GM19455 (cell line): ENCODE measurements around the gene PKN2.

Source experiments
- ATAC-seq: cut with Tn5 transposase; IDR thresholded peaks from one replicate; pipeline ENCODE4 v1.9.1; 2021; ENCODE audit not compliant: unreplicated experiment

Gene PKN2

GRCh38 chr1:88731475-88732269 is 47.6 kb downstream of the PKN2 start:
- ATAC-seq, result no peak

DNA sequence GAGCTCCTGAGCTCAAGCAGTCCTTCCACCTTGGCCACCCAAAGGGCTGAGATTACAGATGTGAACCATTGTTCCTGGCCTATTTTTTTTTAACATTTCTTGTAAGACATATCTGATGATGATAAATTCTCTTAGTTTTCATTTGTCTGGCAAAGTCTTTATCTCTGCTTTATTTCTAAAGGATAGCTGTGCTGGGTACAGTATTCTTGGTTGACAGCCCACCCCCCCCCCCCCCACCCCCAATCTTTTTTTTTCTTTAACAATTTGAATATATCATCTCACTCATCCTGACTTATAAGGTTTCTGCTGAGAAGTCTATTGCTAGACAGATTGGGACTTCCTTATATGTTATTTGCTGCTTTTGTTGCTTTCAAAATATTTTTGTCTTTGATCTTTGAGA is 51.3 kb downstream of the PKN2 start:
- ATAC-seq, result no peak

DNA sequence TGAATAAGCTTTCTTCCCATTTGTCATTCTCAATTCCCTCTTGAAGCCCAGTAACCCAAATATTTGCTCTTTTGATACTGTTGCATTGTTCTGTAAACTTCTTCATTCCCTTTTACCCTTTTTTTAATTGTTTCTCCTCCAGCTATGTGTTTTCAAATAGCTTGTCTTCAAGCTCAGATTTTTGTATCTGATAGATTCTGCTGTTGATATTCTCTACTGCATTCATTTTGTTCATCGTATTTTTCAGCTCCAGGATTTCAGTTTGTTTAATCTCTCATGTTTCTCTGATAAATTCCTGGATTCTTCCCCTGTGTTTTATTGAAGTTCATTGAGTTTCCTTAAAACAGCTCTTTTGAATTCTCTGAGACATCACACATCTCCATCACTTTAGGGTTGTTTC is 51.8 kb downstream of the PKN2 start:
- ATAC-seq, result no peak

DNA sequence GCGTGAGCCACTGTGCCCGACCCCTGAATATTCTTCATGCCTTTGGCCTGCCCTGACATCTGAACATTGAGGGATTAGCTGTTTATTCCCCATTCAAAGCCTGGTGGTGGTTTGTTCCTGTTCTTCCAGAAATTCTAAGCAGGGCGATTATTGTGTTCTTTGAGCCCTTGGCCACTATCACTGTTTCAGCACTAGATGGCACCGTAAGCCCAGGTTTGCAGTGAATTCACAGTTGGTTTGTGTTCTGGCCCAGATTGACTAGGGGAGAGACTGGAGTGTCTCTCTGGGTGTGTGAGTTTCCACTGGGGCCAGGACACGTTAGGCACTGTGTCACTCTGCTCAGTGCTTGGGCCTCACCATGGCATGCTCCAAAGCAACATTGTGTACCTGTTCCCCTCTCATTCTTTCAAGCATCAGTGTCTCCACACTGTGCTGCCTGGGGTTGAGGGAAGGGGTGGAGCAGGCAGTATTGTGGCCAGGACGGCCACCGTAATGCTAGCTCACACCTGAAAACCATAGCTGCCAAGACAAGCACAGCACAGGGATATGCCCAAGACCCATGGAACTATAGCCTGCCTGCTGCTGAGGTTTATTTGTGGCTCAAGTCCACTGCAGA is 52.7 kb downstream of the PKN2 start:
- ATAC-seq, result no peak

DNA sequence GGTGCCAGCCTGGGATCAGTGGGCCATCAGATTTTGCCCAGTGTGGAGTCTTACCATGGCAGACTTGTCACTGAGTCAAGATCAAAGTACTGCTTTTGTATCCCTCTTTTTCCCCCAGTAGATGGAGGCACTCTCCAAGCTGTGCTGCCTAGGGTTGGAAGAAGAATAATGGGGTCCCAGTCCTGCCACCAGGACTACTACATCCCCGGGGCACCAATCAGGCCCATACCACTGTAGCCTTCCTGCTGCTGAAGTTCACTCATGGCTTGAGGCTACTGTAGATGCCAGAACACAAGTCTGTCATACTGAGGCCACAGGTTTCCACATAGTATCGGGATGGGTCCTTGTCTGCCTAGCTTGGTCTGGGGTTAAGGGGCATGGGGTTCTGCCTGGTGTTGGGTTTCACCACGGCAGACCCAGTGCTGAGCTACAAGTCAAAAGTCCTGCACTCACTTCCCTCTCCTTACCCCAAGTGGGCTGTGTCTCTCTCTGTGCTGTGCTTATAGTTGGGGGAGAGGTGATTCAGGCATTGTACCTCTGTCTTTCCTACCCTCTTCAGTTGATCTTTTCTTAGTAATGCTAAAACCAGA is 53.4 kb downstream of the PKN2 start:
- ATAC-seq, result no peak

- ATAC-seq, result no peak
Observed at GRCh38 chr1:88740784-88741183, 56.7 kb downstream of the PKN2 start.

DNA sequence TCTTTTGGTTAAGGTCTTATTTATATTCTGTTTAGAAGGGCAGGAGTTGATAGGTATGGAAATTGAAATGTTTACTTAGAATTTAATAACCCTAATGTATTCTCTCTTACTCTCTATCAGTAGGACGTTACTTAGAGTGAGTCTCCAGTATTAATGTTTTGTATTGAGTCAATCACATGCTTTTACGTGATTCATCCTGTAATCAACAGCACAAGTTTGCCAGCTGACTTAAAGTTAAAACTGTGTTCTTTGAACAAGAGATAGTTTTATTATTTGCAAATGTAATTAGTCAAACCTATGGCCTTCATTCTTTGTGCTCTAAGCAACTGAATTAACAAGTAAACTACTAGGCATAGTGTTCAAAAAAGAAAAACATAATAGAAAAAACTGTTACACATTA is 57.3 kb downstream of the PKN2 start:
- ATAC-seq, result no peak

DNA sequence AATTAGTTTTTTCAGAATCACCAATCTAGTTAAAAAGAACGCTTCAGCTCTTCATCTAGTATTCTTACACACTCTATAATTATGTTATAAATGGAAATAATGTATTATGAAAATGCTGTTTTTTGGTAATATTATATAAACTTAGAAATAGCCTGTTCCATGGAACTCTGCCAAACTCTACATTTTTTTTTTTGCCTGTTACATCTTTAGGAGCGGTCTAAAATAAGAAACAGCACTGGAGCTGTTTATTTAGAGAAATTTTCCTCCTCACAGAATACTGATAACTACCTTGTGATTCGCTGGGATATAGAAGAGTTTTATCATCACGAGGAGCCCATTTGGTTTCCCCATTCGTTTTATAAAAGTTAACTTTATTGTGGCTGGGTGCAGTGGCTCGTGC is 58.5 kb downstream of the PKN2 start:
- ATAC-seq, result no peak

DNA sequence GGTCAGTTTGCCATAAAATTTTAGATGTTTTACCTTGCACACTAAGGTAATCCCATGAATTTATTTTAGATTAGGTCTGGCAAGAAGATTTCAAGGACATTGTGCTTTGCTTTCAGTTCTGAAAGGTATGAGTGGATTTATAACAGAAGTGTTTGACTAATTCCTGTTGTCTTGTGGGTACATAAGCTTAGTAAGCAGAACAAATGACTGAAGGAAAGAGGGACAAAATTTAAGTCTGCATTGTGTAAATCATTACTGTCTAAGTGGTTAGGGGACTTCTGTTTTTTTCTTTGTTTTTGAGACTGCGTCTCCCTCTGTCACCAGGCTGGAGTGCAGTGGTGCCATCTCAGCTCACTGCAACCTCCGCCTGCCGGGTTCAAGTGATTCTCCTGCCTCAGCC is 60.1 kb downstream of the PKN2 start:
- no peak for ATAC-seq

- ATAC-seq, result no peak
Observed at GRCh38 chr1:88746916-88747315, 62.8 kb downstream of the PKN2 start.

GRCh38 chr1:88751714-88752113 is 67.6 kb downstream of the PKN2 start:
- ATAC-seq, result no peak

GRCh38 chr1:88753506-88753905 is 69.4 kb downstream of the PKN2 start:
- ATAC-seq, result no peak

DNA sequence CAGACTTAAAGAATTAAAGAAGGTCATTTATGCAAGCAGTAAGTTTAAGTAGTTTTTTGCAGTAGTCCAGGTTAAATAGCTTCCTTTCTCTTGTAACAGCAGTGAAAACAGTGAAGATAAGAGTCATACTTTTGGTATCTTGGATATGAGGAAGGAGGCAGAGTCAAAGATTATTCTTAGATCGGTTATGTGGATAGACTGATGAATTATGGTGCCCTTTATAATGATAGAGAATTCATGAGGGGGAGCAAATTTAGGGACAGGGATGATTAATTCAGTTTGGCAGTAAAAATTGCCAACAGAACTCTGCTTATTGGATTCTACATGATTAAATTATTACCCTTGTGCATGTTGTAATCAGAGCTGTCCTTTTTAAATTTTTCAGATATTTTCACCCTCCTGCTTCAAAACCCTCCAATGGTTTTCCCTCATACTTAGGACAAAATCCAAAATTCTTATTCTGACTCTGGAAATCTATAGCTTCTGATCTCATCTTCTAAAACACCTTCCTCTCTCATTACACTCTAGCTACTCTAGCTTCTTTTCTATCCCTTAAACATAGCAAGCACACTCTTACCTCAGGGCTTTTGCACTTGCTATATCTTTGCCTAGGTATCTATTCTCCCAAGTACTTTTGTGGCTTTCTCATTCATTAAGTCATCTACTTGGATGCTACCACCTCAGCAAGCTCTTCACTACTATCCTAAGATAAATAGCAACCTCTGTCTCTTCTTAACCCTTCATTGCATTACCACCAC is 79.8 kb downstream of the PKN2 start:
- ATAC-seq, result no peak

DNA sequence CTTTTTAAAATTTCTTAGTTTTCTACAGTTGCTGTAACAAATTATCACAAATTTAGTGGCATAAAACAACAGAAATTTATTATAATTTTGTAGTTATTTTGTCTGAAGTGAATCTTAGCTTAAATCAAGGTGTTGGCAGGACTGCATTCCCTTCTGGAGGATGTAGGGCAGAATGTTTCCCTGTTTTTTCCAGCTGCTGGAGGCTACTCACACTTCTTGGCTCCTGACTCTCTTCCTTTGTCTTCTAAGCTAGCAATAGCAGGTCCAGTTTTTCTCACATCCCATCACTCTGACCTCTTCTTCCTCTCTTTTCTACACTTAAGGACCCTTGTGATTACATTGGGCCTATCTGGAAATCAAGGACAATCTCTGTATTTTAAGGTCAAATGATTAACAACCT is 84.1 kb downstream of the PKN2 start:
- ATAC-seq, result no peak

DNA sequence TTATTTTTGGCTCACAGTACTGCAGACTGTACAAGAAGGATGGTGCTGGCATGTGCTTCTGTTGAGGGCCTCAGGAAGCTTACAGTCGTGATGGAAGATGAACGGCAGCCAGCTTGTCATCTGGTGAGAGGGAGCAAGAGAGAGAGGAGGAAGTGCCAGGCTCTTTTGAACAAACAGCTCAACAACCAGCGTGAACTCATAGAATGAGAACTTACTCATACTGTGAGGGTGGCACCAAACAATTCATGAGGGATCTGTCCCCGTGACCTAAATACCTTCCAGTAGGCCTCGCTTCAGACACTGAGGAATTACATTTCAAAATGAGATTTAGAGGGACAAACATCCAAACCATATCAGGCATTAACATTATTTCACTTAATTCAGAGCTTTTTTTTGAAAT is 84.7 kb downstream of the PKN2 start:
- ATAC-seq, result no peak

- ATAC-seq, result no peak
Observed at GRCh38 chr1:88773540-88774150, 89.6 kb downstream of the PKN2 start.

DNA sequence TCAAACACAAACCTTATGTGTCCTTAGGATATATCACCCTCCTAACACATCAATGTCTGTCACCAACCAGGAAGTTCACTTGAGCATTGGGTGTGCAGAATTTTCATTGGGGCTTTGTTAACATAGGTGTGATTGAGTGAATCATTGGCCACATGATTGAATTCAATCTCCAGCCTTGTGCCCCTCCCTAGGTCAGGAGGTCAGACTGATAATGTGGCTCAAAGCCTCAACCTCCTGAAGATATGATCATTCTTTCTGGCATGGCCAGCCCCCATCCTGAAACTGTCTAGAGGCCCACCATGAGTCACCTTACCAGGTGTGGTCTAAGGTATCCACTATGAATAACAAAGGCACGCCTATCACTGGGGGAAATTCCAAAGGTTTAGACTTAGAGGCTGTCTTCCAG is 90.1 kb downstream of the PKN2 start:
- ATAC-seq, result no peak

DNA sequence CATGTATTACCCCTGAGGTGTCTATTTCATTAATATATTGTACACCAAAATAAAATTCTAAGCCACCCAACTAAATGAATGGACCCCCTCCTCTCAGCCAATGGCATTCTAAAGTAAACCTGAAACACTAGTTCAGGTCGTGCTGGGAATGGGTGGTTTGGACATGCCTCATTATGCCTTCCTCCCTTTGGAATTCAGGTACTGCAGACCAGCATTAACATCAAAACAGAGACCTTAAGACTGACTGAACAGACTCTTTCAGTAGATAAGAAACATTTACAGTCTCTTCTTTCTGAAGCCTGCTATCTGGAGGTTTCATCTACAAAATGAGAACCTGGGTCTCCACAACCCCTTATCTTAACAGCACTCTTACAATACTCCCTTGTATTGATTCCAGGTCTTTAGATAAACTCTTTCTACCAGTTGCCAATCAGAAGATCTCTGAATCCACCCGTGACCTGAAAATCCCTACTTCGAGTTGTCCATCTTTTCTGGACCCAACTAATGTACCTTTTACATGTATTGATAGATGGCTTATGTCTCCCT is 93.6 kb downstream of the PKN2 start:
- no peak for ATAC-seq

DNA sequence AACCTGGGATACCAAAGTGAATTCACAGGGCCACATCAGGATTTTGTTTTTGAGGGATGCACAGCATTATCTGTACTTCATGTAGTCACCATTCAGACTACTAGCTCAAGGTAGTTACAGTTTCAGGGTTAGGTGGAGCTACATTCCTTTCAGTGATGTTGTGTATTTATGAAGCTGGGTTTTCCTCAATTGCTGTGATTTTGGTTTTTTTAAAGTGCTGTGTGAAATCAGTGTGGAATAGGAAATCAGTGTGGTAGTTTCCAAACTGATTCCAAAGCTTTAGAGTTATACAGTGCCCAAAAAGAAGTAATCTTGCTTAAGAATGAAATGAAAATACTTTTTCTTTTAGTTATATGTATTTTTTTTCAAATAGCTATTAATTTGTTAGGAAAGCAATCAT is 95.8 kb downstream of the PKN2 start:
- ATAC-seq, result no peak

- ATAC-seq, result no peak
Observed at GRCh38 chr1:88780485-88780884, 96.4 kb downstream of the PKN2 start.

DNA sequence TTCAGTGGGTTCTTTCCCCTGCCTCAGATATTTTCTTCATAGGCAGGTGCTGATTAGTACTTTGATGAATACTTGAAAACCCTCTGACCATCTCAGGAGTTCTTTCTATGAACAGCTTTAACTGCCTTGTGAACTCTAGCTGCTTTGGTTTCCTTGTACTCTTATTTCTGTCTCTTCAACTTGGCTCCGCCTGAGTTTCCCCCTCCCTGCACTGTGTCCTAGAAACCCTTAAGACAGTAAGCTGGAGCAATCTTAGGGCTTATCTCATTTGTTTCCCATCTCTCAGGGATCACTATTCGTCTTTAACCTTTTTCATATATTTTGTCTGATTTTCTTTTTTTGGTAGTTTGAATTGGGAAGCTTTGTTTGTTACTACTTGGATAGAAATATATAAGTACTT is 99.1 kb downstream of the PKN2 start:
- no peak for ATAC-seq
